MCF 10A (cell line): ENCODE measurements around the gene TXLNA. TPM values are rescaled to one million over a fixed set of nuclear protein-coding genes. Genes with fewer than 3 reads are reported as not detected.

Experiments used
- BruUV-seq: library from RNA; stranded (reverse); fragments of 400-500 nt; replicated peaks from 2 replicates; lab custom pipeline; 2021; lab: Mats Ljungman, UMichigan
- CTCF ChIA-PET: fragments of 300-600 bp; sonication (Branson Sonifier 250); formaldehyde crosslinking; extraction: SDS; loops from one replicate; lab custom pipeline; 2021; ENCODE audit warnings: antibody characterized with exemption, inconsistent platforms; lab: Yijun Ruan, JAX
- POLR2A ChIA-PET: fragments of 300-600, 350-650 bp; sonication (Branson Sonifier 250); formaldehyde crosslinking; extraction: SDS; loops from one replicate; lab custom pipeline; 2020; ENCODE audit warnings: antibody characterized with exemption, inconsistent platforms; lab: Yijun Ruan, JAX
- DNase-seq: peaks from one replicate; pipeline ENCODE4 v3.0.0-alpha.2; 2018; ENCODE audit not compliant: unreplicated experiment
- H3K27ac Mint-ChIP-seq: one replicate; pipeline ENCODE4 v1.8.0; 2022; ENCODE audit warnings: mild to moderate bottlenecking, low read depth, mixed read lengths; ENCODE audit not compliant: unreplicated experiment
- H3K27me3 Mint-ChIP-seq: one replicate; pipeline ENCODE4 v1.8.0; 2022; ENCODE audit warnings: mixed read lengths; ENCODE audit not compliant: insufficient read depth, unreplicated experiment
- H3K36me3 Mint-ChIP-seq: one replicate; pipeline ENCODE4 v1.8.0; 2022; ENCODE audit warnings: mild to moderate bottlenecking, moderate library complexity, mixed read lengths; ENCODE audit not compliant: insufficient read depth, unreplicated experiment
- H3K4me1 Mint-ChIP-seq: one replicate; pipeline ENCODE4 v1.8.0; 2022; ENCODE audit warnings: mixed read lengths; ENCODE audit not compliant: insufficient read depth, unreplicated experiment
- H3K4me3 Mint-ChIP-seq: one replicate; pipeline ENCODE4 v1.8.0; 2022; ENCODE audit warnings: mild to moderate bottlenecking, moderate library complexity, mixed read lengths; ENCODE audit not compliant: unreplicated experiment
- H3K9me3 Mint-ChIP-seq: one replicate; pipeline ENCODE4 v1.8.0; 2022; ENCODE audit warnings: mixed read lengths; ENCODE audit not compliant: unreplicated experiment
- intact Hi-C: fragments of 100-400 bp; cut with micrococcal nuclease; formaldehyde crosslinking; loops from 2 replicates; pipeline ENCODE4 v1.14.1; 2022
- total RNA-seq: library from RNA; stranded (reverse); gene quantifications from 2 replicates; pipeline ENCODE4 v1.2.3, GENCODE V29; 2022
- TF ChIP-seq, protein P1 (sequence below): fragments of 200-600 bp; IDR thresholded peaks from one replicate; pipeline ENCODE4 v1.8.0; 2022; ENCODE audit warnings: antibody characterized with exemption, mild to moderate bottlenecking; ENCODE audit not compliant: unreplicated experiment

Gene TXLNA
- total RNA-seq, 1 experiment from 2014 or later = 64.8 TPM

DNA sequence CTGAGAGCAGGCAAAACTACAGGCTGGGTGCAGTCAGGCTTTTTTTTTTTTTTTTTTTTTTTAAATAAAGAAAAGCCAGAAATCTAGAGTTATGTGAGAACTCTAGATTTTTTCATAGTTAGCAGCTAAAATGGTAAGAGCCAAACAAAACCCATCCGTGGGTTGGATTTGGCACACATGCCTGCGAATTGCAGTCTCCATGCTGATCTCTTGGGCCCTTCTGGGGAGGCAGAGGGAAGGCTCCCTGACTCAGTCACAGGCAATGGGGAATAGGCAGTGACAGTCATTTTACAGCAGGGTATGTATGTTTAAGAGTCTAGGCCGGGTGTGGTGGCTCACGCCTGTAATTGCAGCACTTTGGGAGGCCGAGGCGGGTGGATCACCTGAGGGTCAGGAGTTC lies 2.6 kb downstream of the TXLNA start:
- TF ChIP-seq, protein P1, sequence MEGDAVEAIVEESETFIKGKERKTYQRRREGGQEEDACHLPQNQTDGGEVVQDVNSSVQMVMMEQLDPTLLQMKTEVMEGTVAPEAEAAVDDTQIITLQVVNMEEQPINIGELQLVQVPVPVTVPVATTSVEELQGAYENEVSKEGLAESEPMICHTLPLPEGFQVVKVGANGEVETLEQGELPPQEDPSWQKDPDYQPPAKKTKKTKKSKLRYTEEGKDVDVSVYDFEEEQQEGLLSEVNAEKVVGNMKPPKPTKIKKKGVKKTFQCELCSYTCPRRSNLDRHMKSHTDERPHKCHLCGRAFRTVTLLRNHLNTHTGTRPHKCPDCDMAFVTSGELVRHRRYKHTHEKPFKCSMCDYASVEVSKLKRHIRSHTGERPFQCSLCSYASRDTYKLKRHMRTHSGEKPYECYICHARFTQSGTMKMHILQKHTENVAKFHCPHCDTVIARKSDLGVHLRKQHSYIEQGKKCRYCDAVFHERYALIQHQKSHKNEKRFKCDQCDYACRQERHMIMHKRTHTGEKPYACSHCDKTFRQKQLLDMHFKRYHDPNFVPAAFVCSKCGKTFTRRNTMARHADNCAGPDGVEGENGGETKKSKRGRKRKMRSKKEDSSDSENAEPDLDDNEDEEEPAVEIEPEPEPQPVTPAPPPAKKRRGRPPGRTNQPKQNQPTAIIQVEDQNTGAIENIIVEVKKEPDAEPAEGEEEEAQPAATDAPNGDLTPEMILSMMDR = no peak
- Mint-ChIP-seq H3K9me3 (no peaks in the 10 kb centered on the region), H3K27me3 (no peaks in the 10 kb centered on the region), H3K27ac (peak overlapping the region; percentile 98), H3K36me3 (peaks cover 63% of the 10 kb centered on the region), H3K4me3 (peak overlapping the region; percentile 97), H3K4me1 (peaks cover 30% of the 10 kb centered on the region)
- BruUV-seq = no TSS peak
- CTCF ChIA-PET = interaction anchor here (0.6 to 0.7 kb wide), 3 partner anchors 23 to 588 kb away, joined by 3 to 4 read pairs (median 4); partner anchors contain the start of gene IQCC
- intact Hi-C loops = no loop called here
- DNase-seq = no peak
- POLR2A ChIA-PET = interaction anchor here (1.2 to 2.8 kb wide), 2 partner anchors 17 to 108 kb away, joined by 9 to 11 read pairs; partner anchors contain the start of gene CCDC28B

DNA sequence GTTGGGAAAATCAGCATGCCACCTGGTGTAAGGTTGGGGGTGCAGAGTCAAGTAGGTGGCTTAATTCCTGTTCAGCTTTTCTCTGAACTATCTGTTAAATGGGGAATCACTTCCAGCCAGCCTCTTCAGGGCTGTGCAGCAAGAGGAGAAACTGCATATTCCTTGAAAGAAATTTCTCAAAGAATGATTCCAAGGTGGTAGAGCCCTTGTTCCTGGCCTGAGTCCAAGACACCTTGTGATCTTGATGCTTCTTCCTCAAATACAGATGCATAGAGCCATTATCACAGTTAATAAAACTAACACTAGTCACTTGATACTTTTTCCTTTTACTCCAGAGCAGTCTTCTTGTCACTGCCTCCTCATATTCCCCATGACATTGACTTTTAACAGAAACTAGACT lies 5.2 kb downstream of the TXLNA start:
- Mint-ChIP-seq H3K36me3 (peaks cover 89% of the 10 kb centered on the region), H3K4me3 (no peak overlapping the region), H3K4me1 (peaks cover 30% of the 10 kb centered on the region), H3K9me3 (no peaks in the 10 kb centered on the region), H3K27me3 (no peaks in the 10 kb centered on the region), H3K27ac (no peak overlapping the region)
- DNase-seq = no peak
- no TSS peak for BruUV-seq
- ChIA-PET POLR2A (interaction anchor here (0.7 kb wide), 1 partner anchor 12 kb away, joined by 3 read pairs; no protein-coding TSS in a partner anchor), CTCF (no interaction called here)
- TF ChIP-seq, protein P1 = no peak
- intact Hi-C loops = no loop called here

DNA sequence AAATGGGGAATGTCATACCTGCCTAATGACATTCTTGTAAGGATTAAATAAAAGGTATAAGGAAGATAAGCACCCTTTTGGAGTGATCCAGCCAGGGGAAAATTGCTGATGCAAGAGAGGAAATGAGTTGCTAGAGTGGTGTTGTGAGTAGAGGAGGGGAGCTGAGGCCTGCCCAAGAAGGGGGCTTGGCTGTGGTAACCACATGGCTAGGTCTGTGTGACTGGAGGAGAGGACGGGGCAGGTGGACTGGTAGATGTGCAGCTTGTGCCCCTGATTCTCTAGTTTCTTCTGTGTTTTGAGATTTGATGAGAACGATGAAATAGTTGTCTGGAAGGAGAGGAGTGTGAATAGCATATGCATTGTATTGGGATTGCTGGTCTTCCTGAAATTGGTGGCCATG lies 6.6 kb downstream of the TXLNA start:
- ChIA-PET POLR2A (interaction anchor here (0.8 kb wide), 1 partner anchor 19 kb away, joined by 3 read pairs; the partner anchor contains the start of gene IQCC), CTCF (no interaction called here)
- DNase-seq = no peak
- H3K4me1 Mint-ChIP-seq = peaks cover 29% of the 10 kb centered on the region
- intact Hi-C loops = no loop called here
- no peaks in the 10 kb centered on the region for H3K27me3 Mint-ChIP-seq
- H3K27ac Mint-ChIP-seq = peak overlapping the region; percentile 49
- no peaks in the 10 kb centered on the region for H3K9me3 Mint-ChIP-seq
- H3K4me3 Mint-ChIP-seq = no peak overlapping the region
- peaks cover 92% of the 10 kb centered on the region for H3K36me3 Mint-ChIP-seq
- no TSS peak for BruUV-seq
- TF ChIP-seq, protein P1 = no peak

DNA sequence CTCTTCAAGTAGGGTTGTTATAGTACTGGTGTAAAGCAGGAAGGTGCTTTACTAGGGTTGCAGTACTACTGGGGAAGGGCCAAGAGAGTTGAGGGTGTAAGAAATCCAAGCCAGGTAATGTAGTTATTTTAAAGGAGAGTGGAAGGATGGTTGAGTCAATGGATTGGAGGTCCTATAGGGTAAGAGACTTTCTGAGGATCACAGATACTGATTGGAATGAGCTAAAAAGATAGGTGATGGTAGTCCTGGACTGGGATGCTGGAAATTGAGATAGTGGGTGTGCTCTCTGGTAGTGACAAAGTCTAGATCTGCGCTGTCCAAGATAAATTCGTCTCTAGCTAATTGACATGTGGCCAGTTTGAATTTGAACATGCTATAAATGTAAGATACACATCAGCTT lies 7.0 kb downstream of the TXLNA start:
- H3K36me3 Mint-ChIP-seq = peaks cover 92% of the 10 kb centered on the region
- TF ChIP-seq, protein P1 = no peak
- H3K4me3 Mint-ChIP-seq = no peak overlapping the region
- peaks cover 25% of the 10 kb centered on the region for H3K4me1 Mint-ChIP-seq
- no peaks in the 10 kb centered on the region for H3K27me3 Mint-ChIP-seq
- no peaks in the 10 kb centered on the region for H3K9me3 Mint-ChIP-seq
- intact Hi-C loops = no loop called here
- CTCF ChIA-PET = no interaction called here
- peak overlapping the region; percentile 49 for H3K27ac Mint-ChIP-seq
- POLR2A ChIA-PET = interaction anchor here (0.8 kb wide), 1 partner anchor 19 kb away, joined by 3 read pairs; the partner anchor contains the start of gene IQCC
- DNase-seq = no peak
- BruUV-seq = no TSS peak
